Kidney epithelial cell (primary cell): ENCODE data around the gene SBF1. TPM values are rescaled to one million over a fixed set of nuclear protein-coding genes. Genes with fewer than 3 reads are reported as not detected.
A peak's percentile ranks its signal among the peaks of the same experiment; 100 is the strongest.

Experiments used
- DNase-seq: peaks from one replicate; pipeline ENCODE4 v3.0.0-alpha.2; 2010; ENCODE audit warnings: low read depth
- H3K27me3 ChIP-seq: 2 replicates; pipeline ENCODE4 v1.6.0; 2011; ENCODE audit warnings: low read length; ENCODE audit not compliant: control insufficient read depth, insufficient read depth
- H3K36me3 ChIP-seq: 2 replicates; pipeline ENCODE4 v1.5.1; 2011; ENCODE audit warnings: low read length; ENCODE audit not compliant: control insufficient read depth, insufficient read depth
- H3K4me3 ChIP-seq: 2 replicates; pipeline ENCODE4 v1.5.1; 2011; ENCODE audit warnings: low read depth, mild to moderate bottlenecking, control low read depth, low read length
- CTCF ChIP-seq: IDR thresholded peaks from 2 replicates; pipeline ENCODE4 v1.5.1; 2011; ENCODE audit warnings: mild to moderate bottlenecking, moderate library complexity, low read length, control low read depth, inconsistent platforms; ENCODE audit not compliant: insufficient read depth, poor library complexity, severe bottlenecking
- total RNA-seq: library from RNA; depleted of rRNA; stranded (reverse); fragments of >200 nt; gene quantifications from 2 replicates; pipeline ENCODE4 v1.2.3, GENCODE V29; 2015

The SBF1 gene
- total RNA-seq, 1 donor from 2014 or later = 96.6 TPM

- TF ChIP-seq CTCF = no peak
- no peak overlapping the region for H3K4me3 ChIP-seq
- no peak for DNase-seq
- H3K36me3 ChIP-seq = no peaks in the 10 kb centered on the region
- H3K27me3 ChIP-seq = no peaks in the 10 kb centered on the region
Measured at GRCh38 chr22:50504369-50505211, 29.8 kb upstream of the SBF1 start.

GRCh38 chr22:50503475-50504145 lies 28.8 kb upstream of the SBF1 start:
- peak; percentile 7 for TF ChIP-seq CTCF
- DNase-seq = no peak
- Histone ChIP-seq H3K27me3 (no peaks in the 10 kb centered on the region), H3K4me3 (no peak overlapping the region), H3K36me3 (no peaks in the 10 kb centered on the region)

GRCh38 chr22:50502628-50503474 lies 28.0 kb upstream of the SBF1 start:
- Histone ChIP-seq H3K4me3 (no peak overlapping the region), H3K36me3 (no peaks in the 10 kb centered on the region), H3K27me3 (no peaks in the 10 kb centered on the region)
- TF ChIP-seq CTCF = no peak
- no peak for DNase-seq

- no peak for DNase-seq
- Histone ChIP-seq H3K4me3 (no peak overlapping the region), H3K27me3 (no peaks in the 10 kb centered on the region), H3K36me3 (no peaks in the 10 kb centered on the region)
- TF ChIP-seq CTCF = no peak
Measured at GRCh38 chr22:50502096-50502495, 27.3 kb upstream of the SBF1 start.

GRCh38 chr22:50500452-50500851 lies 25.6 kb upstream of the SBF1 start:
- TF ChIP-seq CTCF = no peak
- Histone ChIP-seq H3K4me3 (no peak overlapping the region), H3K36me3 (no peaks in the 10 kb centered on the region), H3K27me3 (no peaks in the 10 kb centered on the region)
- DNase-seq = no peak
